Brain pericyte (primary cell): ENCODE measurements around the gene IRX5.

ENCODE experiments used
- DNase-seq: peaks from one replicate; pipeline ENCODE4 v3.0.0-alpha.2; 2012; ENCODE audit warnings: low read depth, low spot score

The IRX5 gene

DNA sequence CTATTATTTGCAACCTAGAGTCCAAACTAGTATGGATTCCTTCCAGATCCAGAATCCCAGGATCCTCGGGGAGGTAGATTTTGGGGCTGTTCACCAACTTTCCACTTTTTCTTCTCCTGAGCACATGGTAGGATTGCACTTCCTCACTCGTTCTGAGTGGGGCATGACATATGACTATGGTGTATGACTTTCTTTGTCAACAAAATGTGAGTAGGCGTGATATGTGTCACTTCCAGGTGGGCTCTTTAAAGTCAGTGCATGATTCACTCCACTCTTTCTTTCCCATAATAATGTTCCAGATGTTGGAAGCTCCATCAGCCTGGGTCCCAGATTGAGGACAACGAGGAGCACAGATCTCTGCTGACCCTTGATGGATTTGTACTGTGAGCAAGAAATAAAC lies 21.5 kb downstream of the IRX5 start:
- no peak for DNase-seq

GRCh38 chr16:54953461-54953860 lies 22.8 kb downstream of the IRX5 start:
- no peak for DNase-seq

GRCh38 chr16:54954220-54954619 lies 23.6 kb downstream of the IRX5 start:
- DNase-seq, result no peak

- DNase-seq, result no peak
Measured at GRCh38 chr16:54955757-54956156, 25.1 kb downstream of the IRX5 start.

DNA sequence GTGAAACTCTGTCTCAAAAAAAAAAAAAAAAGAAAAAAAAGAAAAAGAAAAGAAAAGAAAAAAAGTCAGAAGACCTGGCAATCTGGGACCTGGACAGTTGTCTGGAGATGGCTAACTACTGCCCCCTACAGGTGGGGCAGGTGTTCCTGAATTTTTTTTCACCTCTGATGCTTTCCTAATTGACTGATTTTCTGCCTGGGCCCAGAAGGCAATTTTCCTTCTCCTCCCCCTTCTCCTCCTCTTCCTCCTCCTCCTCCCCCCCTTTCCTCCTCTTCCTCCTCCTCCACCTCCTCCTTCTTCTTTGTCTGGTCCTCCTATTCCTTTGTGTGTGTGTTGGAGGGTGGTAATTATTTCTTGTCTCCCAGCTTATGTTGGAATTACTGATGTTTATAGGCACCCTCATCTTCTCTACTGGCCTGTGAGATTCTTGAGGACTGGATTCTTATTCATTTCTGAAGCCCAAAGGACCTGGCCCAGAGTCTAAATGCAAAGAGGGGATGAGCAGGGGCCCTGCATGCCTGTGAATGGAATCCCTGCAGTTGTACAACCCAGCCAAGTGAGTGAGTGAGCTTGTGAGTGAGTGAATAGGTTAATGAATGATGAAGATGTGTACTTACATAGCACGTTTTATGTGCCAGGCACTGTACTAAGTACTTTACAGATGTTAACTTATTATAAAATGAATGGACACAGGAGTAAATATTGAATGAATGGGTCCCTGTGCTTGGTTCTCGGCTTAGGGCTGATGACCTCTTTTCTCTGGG lies 26.9 kb downstream of the IRX5 start:
- no peak for DNase-seq

- no peak for DNase-seq
Measured at GRCh38 chr16:54962045-54962444, 31.4 kb downstream of the IRX5 start.

GRCh38 chr16:54964239-54964638 lies 33.6 kb downstream of the IRX5 start:
- DNase-seq, result no peak

GRCh38 chr16:54965464-54965863 lies 34.8 kb downstream of the IRX5 start:
- no peak for DNase-seq

DNA sequence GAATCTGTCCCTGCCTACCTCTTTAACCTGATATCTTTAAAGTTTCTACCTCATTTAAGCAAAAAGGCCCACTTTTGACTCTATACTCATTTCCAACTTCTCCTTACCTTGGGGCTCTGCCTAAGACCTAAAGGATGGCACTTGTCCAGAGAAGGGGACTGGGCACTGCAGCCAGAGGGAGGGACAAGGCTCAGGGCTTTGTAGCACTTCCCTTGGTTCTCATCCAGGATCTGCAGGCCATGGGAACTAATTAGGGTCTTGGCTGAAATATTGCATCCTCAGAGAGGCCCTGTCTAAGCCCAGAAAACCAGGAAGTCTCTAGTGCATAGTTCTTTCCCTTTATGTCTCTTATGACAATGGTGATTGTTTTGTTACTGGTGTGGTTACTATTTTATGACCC lies 37.3 kb downstream of the IRX5 start:
- DNase-seq, result no peak

DNA sequence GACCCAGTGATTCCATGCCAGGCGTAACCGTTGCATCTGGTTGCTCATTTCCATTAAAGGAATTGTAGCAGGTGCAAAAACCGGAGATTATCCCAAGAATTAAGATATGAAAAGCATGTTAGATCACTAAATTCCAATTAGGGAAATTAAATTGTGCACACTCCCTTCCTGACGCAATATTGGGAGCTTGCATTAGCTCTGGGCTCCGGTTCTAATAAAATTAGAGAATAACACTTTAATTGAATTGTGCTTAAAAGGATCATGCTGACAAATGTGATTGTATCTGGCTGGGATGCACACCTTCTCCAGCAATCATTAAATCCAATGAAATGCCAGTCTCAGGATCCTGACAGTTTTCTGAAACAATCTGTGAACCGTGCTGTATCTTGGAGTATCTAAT lies 38.1 kb downstream of the IRX5 start:
- no peak for DNase-seq

DNA sequence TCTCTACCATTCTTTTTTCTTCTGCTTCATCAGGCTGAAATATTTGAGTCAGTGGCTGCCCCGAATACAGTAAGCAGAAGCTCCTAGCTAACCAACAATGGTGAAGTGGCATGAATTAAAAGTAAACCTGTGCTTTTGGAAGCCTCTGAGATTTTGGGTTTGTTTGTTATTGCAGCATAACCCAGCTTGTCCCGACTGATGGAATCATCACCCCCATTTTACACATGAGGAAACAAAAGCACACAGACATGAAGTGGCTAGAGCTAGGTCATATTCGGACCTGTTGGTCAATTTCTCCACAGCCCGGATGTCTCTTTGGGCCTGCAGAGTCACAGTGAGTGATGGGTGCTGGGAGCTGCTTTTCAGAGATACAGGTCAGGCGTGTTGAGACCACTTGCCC lies 39.4 kb downstream of the IRX5 start:
- DNase-seq, result no peak

GRCh38 chr16:54974367-54974766 lies 43.7 kb downstream of the IRX5 start:
- no peak for DNase-seq

- no peak for DNase-seq
Measured at GRCh38 chr16:54976651-54977200, 46.1 kb downstream of the IRX5 start.

DNA sequence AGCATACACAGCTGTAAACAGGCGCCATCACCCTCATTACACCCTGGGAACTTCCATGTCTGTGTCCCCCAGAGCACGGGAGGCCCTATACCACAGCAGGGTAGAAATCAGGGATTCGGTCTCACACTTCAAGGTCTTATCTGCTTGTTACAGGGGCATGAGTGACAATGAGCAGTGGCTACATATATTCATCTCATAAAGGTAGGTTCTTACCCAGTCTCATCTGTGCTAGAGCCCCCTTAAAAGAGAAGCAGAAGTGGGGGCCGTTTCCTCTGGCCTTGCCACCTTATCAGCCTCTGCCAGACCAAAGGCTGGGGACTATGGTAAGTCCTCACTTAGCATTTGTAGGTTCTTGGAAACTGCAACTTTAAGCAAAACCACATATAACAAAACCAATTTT lies 46.5 kb downstream of the IRX5 start:
- no peak for DNase-seq

- no peak for DNase-seq
Measured at GRCh38 chr16:54980821-54981220, 50.2 kb downstream of the IRX5 start.
